Measurements from ENCODE around the gene OR51B2.

Gene OR51B2

DNA sequence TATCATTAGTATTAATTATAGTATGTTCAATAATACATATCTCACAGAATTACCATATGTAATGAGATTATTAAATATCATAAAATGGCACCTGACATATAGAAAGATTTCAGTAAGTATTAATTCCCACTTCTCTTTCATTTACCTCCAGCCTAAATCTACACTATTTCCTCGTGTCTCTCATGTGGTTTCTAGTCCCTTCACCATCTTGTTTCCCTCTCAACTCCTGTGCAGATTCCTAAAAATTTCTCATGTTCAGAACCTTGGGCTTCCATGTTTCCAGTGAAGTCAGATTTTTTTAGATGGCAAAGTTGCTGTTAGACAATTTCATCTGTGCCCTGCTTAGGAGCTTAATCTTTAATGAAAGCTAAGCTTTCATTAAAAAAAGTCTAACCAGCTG, 40.2 kb downstream of the OR51B2 start:
- DNase-seq (ENCODE audit: low read depth in 2 of 2): no peak

DNA sequence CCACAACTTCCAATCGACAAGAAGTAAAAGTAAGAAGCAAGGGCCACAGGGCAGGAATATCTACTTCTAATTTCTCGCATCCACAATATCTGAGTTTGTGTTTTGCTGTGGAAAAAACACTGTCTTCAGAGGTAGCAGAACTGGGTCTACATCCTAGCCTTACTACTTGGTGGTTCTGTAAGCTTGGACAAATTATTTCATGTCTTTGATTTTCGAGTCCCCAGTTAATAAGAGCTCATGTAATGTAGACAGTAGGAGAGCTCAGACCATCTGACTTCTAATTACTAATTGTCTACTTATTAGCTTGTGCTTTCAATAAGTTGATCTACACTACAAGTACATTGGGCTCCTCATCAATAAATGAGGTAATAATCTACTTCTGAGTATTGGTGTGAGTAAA, 41.0 kb downstream of the OR51B2 start:
- DNase-seq (ENCODE audit: low read depth in 2 of 2): no peak

DNA sequence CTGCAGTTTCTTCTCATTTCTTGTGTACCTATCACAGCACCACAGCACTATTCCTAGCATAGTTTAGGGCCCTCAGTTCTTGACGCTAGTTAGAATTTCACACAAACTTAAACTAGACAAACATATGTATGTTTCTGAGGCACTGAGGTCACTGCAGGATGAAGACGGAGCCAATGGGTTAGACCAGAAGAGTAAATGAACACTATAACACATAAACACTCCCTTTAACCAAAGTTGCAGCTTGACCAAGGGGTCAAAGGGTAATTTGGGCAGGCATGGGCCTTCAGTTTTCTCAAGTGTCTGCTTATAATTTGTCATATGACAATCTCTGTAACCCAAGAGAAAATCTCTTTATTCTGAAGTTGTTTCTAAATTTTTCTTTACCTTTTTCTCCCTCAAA, 41.5 kb downstream of the OR51B2 start:
- no peak for DNase-seq (ENCODE audit: low read depth in 2 of 2)

GRCh38 chr11:5281596-5281995, 42.5 kb downstream of the OR51B2 start:
- DNase-seq (ENCODE audit: low read depth in 2 of 2): no peak

DNA sequence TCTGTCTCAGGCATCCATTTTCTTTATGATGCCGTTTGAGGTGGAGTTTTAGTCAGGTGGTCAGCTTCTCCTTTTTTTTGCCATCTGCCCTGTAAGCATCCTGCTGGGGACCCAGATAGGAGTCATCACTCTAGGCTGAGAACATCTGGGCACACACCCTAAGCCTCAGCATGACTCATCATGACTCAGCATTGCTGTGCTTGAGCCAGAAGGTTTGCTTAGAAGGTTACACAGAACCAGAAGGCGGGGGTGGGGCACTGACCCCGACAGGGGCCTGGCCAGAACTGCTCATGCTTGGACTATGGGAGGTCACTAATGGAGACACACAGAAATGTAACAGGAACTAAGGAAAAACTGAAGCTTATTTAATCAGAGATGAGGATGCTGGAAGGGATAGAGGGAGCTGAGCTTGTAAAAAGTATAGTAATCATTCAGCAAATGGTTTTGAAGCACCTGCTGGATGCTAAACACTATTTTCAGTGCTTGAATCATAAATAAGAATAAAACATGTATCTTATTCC, 43.5 kb downstream of the OR51B2 start:
- peak; percentile 6 to 7 for DNase-seq (ENCODE audit: low read depth in 2 of 2)

DNA sequence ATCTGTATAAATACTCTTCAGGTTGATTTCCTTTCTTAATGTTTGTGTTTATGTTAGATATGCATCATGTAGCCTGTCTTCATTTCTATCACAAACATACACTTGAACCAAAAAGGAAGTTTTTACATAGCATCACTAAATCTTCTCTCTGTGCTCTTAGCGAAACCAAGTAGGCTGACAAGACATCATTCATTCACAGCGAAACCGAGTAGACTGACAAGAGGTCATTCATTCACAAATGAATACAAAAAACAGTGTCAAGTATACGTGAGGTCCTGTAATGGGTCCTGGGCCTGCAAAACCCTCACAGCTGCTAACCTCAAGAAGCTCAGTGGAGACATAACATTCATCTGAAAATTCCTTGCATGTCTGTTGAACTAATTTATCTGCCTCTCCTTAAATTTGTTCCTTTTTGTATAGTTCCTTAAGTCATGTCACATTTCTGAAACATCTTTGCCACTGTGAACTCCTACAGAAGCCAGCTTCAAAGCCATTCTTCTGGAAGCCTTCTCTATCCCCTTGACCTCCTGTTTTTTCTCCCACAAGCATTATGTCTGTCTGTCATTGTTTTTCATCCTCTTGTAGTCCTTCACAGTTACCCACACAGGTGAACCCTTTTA, 44.5 kb downstream of the OR51B2 start:
- no peak for DNase-seq (ENCODE audit: low read depth in 2 of 2)

- no peak for DNase-seq (ENCODE audit: low read depth in 2 of 2)
Measured at GRCh38 chr11:5277807-5278382, 46.2 kb downstream of the OR51B2 start.

- no peak for DNase-seq (ENCODE audit: low read depth in 2 of 2)
Measured at GRCh38 chr11:5276697-5277096, 47.4 kb downstream of the OR51B2 start.

DNA sequence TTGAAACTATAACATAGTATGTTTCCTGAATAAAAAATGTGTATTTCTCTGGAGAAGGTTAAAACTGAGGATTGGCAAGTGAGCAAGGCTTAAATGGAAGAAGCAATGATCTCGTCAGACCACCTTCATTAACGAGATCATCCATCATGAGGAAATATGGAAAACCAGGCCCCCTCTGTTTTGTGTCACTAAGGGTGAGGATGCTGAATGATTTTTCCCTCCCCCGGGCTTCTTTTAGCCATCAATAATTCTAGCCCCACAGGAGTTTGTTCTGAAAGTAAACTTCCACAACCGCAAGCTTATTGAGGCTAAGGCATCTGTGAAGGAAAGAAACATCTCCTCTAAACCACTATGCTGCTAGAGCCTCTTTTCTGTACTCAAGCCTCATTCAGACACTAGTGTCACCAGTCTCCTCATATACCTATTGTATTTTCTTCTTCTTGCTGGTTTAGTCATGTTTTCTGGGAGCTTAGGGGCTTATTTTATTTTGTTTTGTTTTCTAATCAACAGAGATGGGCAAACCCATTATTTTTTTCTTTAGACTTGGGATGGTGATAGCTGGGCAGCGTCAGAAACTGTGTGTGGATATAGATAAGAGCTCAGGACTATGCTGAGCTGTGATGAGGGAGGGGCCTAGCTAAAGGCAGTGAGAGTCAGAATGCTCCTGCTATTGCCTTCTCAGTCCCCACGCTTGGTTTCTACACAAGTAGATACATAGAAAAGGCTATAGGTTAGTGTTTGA, 48.6 kb downstream of the OR51B2 start:
- no peak for DNase-seq (ENCODE audit: low read depth in 2 of 2)

- DNase-seq (ENCODE audit: low read depth in 2 of 2): no peak
Measured at GRCh38 chr11:5274395-5274794, 49.7 kb downstream of the OR51B2 start.

All from stimulated activated CD8-positive, alpha-beta memory T cell treated with anti-CD3 and anti-CD28 coated beads, Interleukin-15, amount 100 ng/mL, for 48 hours (primary cell).